Prostate gland (tissue), 2 donors: Measurements from ENCODE around the gene NOP53. TPM values are rescaled to one million over a fixed set of nuclear protein-coding genes. Genes with fewer than 3 reads are reported as not detected.
A peak's percentile ranks its signal among the peaks of the same experiment; 100 is the strongest.
"Not testable (repeated sequence)": the region's sequence is repeated elsewhere in the genome, so short reads cannot be mapped to it uniquely, and the experiment has no call there.

Experiments
- DNase-seq: peaks from one replicate; pipeline ENCODE4 v3.0.0-alpha.2; 2019; ENCODE audit warnings: low spot score
- H3K27ac ChIP-seq, 2 donors: fragments of 200-600 bp; sonication (generic); 2 replicates each; pipeline ENCODE4 v1.5.1; 2017 to 2019
- H3K27me3 ChIP-seq: fragments of 200-600 bp; sonication (generic); replicated peaks from 2 replicates; pipeline ENCODE4 v1.5.1; 2019; ENCODE audit not compliant: insufficient read depth
- H3K36me3 ChIP-seq, 2 donors: fragments of 200-600 bp; sonication (generic); 1 replicate in 1 of 2; 2 replicates in 1 of 2; pipeline versions ENCODE4 v1.5.1 to v1.8.1; 2017 to 2019
- H3K4me1 ChIP-seq: fragments of 200-600 bp; sonication (generic); replicated peaks from 2 replicates; pipeline ENCODE4 v1.5.1; 2019
- H3K4me3 ChIP-seq, 2 donors: fragments of 200-600 bp; sonication (generic); 2 replicates each; pipeline ENCODE4 v1.5.1; 2017 to 2019
- H3K9me3 ChIP-seq: fragments of 200-600 bp; sonication (generic); 2 replicates; pipeline ENCODE4 v1.5.1; 2017
- CTCF ChIP-seq, 4 experiments: fragments of 200-600 bp in 2 of 4; fragments of 450-650 bp in 2 of 4; sonication (generic) in 2 of 4; IDR thresholded peaks; 1 replicate in 3 of 4; 2 replicates in 1 of 4; pipeline ENCODE4 v1.5.1; 2016 to 2019; ENCODE audit warnings: antibody characterized with exemption in 4 of 4, mild to moderate bottlenecking in 2 of 4, moderate library complexity in 2 of 4
- POLR2A ChIP-seq: fragments of 450-650 bp; IDR thresholded peaks from one replicate; pipeline ENCODE4 v1.6.1; 2016; ENCODE audit warnings: antibody characterized with exemption, mild to moderate bottlenecking
- POLR2AphosphoS5 ChIP-seq: sonication (generic); formaldehyde crosslinking; IDR thresholded peaks from one replicate; pipeline ENCODE4 v1.6.1; 2017; ENCODE audit warnings: antibody characterized with exemption
- WGBS: methylation state at CpG from one replicate; pipeline ENCODE4 v1.1.5; 2018; 5-methylcytosine and 5-hydroxymethylcytosine counted together
- intact Hi-C: fragments of 100-400 bp; cut with DNase I; formaldehyde crosslinking; loops from one replicate; pipeline ENCODE4 v1.14.2; 2022
- total RNA-seq, 2 donors: library from RNA; depleted of rRNA; stranded (reverse); fragments of >200 nt; gene quantifications; one replicate each; pipeline ENCODE4 v1.1.0, GENCODE V29; 2016

The NOP53 gene
- total RNA-seq, 2 donors from 2014 or later = 465 to 586 TPM

- Histone ChIP-seq H3K9me3 (no peaks in the 10 kb centered on the region), H3K36me3 (no peaks in the 10 kb centered on the region), H3K4me1 (no peaks in the 10 kb centered on the region), H3K27me3 (no peaks in the 10 kb centered on the region), H3K27ac (peak overlapping the region; percentile 23 to 49), H3K4me3 (no peak overlapping the region)
- WGBS = 76% methylated on average over 44 of the region's 48 CpGs
- TF ChIP-seq CTCF (IDR thresholded peaks at IDR 0.05) (no peak), POLR2A (peak; percentile 38), POLR2AphosphoS5 (peak; percentile 25)
- peak; percentile 75 for DNase-seq
- intact Hi-C loops = no loop called here
These were observed 19.5 kb upstream of the NOP53 start for GRCh38 chr19:47725759-47726401.

- TF ChIP-seq POLR2AphosphoS5 (no peak), CTCF (IDR thresholded peaks at IDR 0.05) (no peak), POLR2A (no peak)
- Histone ChIP-seq H3K9me3 (no peaks in the 10 kb centered on the region), H3K27me3 (no peaks in the 10 kb centered on the region), H3K36me3 (no peaks in the 10 kb centered on the region), H3K27ac (peak overlapping the region; percentile 23 to 49), H3K4me1 (no peaks in the 10 kb centered on the region), H3K4me3 (no peak overlapping the region)
- 75% methylated on average over 4 of the region's 4 CpGs for WGBS
- no peak for DNase-seq
- intact Hi-C loops = no loop called here
These were observed 18.9 kb upstream of the NOP53 start for GRCh38 chr19:47726467-47726866.

- not testable (repeated sequence) for H3K4me3 ChIP-seq, DNase-seq, H3K27me3 ChIP-seq, H3K4me1 ChIP-seq, H3K27ac ChIP-seq, H3K36me3 ChIP-seq, H3K9me3 ChIP-seq
- intact Hi-C loops = loop anchor here (2.0 kb wide), 1 partner anchor 15 kb away; no protein-coding TSS in a partner anchor
- 88% methylated on average over 4 of the region's 4 CpGs for WGBS
These were observed 17.1 kb upstream of the NOP53 start for GRCh38 chr19:47728295-47728694.

- WGBS = 4% methylated on average over 9 of the region's 9 CpGs
- Histone ChIP-seq H3K27me3 (no peaks in the 10 kb centered on the region), H3K36me3 (no peaks in the 10 kb centered on the region), H3K4me3 (no peak overlapping the region), H3K4me1 (no peaks in the 10 kb centered on the region), H3K9me3 (no peaks in the 10 kb centered on the region), H3K27ac (peak overlapping the region; percentile 79)
- DNase-seq = peak; percentile 75
- intact Hi-C loops = loop anchor here (2.0 kb wide), 1 partner anchor 13 kb away; no protein-coding TSS in a partner anchor
- TF ChIP-seq POLR2AphosphoS5 (peak; percentile 75), POLR2A (peak; percentile 52), CTCF (IDR thresholded peaks at IDR 0.05) (no peak)
These were observed 15.9 kb upstream of the NOP53 start for GRCh38 chr19:47729468-47729798.

- Histone ChIP-seq H3K27ac (peak overlapping the region; percentile 79), H3K4me1 (no peaks in the 10 kb centered on the region), H3K36me3 (no peaks in the 10 kb centered on the region), H3K27me3 (no peaks in the 10 kb centered on the region), H3K4me3 (no peak overlapping the region), H3K9me3 (no peaks in the 10 kb centered on the region)
- DNase-seq = peak; percentile 36
- WGBS = 31% methylated on average over 30 of the region's 30 CpGs
- intact Hi-C loops = loop anchor here (2.0 kb wide), 1 partner anchor 13 kb away; no protein-coding TSS in a partner anchor
- TF ChIP-seq CTCF (IDR thresholded peaks at IDR 0.05) (no peak), POLR2A (no peak), POLR2AphosphoS5 (no peak)
These were observed 15.4 kb upstream of the NOP53 start for GRCh38 chr19:47729799-47730520.
